GM19238 (cell line): ENCODE results near the gene EML4.

Experiments used
- DNase-seq: peaks from one replicate; pipeline ENCODE4 v3.0.0; 2011; ENCODE audit warnings: low spot score; ENCODE audit not compliant: insufficient read length

EML4 gene

DNA sequence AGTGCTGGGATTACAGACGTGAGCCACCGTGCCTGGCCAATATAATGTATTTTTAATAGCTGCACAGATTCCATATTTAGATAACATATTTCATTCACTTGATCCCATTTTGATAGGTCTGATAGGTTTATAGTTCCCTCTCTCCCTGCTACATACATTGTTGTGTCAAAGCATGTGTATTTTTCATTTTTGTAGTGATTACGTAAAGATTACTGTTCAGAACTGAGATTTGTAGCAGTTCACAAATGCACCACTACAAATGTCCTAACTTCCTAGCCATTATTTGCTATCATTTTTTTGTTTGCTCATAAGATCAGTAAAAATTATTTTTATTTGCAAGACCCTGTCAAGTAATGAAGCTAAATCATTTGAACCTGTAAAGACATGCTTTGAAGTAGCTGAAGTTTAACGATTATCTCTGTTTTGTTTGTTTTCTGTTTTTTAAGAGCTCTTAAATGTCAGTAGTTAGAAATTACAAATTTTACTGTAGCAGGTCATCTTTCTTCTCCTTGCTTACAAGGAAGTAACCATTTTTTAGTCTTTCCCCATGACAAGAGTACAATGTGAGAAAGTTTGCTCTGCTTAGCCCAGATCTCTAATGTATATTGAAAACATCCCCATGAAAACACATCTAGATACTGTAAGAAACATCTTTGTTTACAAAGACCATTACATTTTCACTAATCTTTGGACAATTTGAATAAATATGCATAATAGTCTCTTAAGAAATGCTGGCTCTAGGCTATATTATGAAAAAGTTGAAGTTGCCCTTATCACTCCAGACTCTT is 54.1 kb downstream of the EML4 start:
- no peak for DNase-seq

GRCh38 chr2:42223855-42224268 is 54.7 kb downstream of the EML4 start:
- DNase-seq, result no peak

GRCh38 chr2:42224422-42225067 is 55.4 kb downstream of the EML4 start:
- DNase-seq, result no peak

DNA sequence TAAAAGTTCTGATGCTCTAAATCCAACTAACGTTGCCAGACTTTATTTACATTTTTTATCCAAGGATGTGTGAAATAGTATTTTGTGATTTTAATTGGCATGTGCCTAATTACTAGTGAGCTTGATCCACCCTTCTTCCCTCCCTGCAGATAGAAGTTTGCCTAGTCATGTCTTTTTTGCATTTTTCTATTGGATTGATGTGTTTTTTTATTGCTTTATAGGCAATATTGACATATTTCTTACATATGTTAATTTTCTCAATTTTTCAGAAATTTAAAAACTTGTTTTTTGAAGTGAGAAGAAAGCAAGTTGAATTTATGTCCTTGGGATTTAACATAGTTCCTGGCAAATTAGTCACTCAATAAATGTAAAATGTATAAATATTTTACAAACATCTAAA is 56.4 kb downstream of the EML4 start:
- no peak for DNase-seq

DNA sequence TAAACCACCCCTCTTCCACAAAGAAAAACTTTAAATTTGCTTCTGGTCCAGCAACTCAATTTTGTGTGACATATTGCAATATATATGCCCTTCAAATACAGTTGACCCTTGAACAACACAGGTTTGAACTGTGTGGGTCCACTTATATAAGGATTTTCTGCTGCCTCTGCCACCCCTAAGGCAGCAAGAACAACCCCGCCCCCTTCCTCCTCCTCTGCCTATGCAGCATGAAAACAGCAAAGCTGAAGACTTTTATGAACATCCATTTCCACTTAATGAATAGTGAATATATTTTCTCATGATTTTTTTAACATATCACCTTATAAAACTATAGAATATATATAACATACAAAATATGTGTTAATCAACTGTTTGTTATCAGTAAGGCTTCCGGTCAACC is 58.3 kb downstream of the EML4 start:
- no peak for DNase-seq

DNA sequence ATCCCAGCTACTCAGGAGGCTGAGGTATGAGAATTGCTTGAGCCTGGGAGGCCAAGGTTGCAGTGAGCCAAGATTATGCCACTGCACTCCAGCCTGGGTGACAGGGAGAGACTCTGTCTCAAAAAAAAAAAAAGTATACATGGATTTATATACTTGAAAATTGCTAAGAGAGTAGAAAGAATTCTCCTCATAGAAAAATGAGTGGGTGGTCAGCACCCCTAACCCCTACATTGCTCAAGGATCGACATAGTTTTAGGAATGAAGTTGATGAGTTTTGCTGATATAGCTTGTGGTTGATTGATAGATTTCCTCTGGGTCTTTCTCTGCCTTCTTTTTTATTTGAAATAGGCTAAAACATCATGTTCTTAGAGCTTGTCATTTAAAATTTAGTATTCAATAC is 58.9 kb downstream of the EML4 start:
- no peak for DNase-seq

GRCh38 chr2:42229949-42230348 is 60.8 kb downstream of the EML4 start:
- DNase-seq, result no peak

- DNase-seq, result no peak
Measured at GRCh38 chr2:42230891-42231290, 61.7 kb downstream of the EML4 start.

DNA sequence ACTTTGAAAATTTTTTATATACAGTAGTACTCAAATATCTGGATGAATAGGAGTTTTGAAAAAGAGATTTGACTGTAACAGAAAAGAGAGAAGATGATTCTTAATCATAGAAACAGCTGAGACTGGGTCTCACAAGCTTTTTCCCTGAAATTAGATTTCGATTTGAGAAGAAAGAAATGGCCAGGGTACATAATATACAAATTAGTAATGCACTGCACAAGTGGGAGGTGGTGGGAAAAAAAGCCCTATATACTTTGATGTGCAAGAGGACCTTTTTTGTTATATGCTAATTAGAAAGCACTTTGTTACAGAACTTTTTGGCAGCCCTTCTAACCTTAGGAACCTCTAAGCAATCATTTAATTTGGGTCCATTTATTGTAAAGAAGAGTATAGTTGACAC is 62.9 kb downstream of the EML4 start:
- DNase-seq, result no peak

DNA sequence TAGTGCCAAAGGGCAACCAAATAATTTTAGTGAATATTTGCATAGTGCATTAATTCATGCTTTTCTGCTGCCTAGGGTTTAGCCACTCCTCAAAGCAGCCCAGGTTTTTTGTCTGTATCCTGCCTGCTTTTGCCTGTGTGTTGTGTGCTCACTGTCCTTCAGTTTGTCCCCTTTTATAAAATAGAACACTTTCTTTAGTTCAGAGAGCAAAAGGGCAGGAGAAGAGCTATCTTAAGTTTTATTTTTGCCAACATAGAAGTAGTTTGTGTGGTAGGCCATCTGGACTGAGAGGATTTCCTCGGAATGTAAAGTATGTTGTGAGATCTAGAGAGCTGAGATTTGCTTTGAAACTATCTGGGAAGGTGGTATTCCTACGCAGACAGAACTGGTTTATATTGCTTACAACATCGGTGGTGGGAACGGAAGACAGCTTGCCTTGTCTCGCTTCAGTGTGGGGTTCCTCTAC is 64.9 kb downstream of the EML4 start:
- DNase-seq, result no peak

DNA sequence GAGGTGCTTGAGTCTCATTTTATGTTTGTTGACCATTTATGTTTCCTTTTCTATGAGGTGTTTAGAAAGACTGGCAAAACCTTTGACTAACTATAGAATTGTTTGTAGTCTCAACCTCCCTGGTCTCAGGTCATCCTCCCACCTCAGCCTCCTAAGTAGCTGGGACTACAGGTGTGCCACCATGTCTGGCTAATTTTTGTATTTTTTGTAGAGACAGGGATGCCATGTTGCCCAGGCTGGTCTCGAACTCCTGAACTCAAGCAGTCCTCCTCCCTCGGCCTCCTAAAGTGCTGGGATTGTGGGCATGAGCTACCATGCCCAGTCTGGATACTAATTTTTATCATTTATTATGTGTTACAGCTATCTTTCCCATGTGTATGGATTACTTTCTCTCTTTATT is 67.8 kb downstream of the EML4 start:
- DNase-seq, result no peak

DNA sequence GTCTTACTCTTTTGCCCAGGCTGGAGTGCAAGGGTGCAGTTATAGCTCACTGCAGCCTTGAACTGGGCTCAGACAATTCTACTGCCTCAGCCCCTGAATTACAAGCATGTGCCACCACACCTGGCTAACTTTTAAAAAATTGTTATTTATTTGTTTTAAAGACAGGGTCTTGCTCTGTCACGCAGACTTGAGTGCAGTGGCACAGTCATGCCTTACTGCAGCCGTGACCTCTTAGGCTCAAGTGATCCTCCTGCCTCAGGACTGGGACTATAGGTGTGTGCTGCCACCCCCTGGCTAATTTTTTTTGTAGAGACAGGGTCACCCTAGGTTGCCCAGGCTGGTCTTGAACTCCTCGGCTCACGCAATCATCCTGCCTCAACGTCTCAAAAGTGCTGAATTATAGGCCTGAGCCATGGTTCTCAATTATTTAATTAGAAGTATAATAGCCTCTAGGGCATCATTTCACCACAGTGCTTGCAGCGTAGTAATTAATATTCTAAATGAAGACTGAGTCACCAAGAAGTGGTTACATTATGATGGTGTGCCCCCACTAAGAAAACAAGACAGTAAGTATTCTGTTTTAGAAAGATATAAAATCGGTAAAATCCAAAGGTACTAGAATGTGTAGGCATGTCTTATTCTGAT is 69.6 kb downstream of the EML4 start:
- no peak for DNase-seq

DNA sequence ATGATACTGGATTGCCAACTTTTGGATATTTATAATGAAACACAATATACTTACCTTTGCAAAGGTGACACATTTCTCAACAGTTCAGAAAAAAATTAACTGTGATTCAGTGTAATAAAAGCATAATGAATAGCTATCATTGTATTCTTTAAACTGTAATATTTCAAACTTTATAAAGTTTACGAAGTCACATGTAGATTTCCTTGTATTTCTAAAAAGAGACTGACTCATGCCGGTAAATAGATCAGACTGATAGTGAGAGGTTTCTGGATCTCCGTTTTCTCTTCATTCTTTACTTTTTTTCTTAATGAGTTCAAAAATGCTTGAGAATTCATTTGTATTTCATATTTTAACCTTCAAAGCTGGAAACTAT is 70.1 kb downstream of the EML4 start:
- DNase-seq, result no peak

GRCh38 chr2:42239811-42240210 is 70.7 kb downstream of the EML4 start:
- DNase-seq, result no peak

GRCh38 chr2:42241517-42241916 is 72.4 kb downstream of the EML4 start:
- DNase-seq, result no peak

- DNase-seq, result no peak
Measured at GRCh38 chr2:42243297-42243696, 74.1 kb downstream of the EML4 start.

DNA sequence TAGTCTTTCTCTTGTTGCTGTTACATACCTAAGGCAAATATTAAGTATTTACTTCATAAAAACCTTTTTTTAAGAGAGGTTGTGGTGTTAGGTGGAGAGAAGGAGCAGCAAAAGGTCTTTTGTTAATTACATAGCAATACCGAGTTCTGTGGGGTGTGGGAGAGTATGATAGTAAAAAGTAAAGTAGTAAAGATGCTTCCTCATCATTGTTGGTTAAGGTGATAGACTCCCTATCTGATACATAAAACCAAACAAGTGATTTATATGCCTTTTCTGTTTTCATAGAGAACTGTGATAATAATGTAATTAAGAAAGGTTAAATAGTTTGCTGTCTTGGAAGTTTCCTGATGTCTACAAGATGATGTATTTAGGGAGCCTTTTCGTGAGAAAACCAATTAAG is 75.4 kb downstream of the EML4 start:
- DNase-seq, result no peak

DNA sequence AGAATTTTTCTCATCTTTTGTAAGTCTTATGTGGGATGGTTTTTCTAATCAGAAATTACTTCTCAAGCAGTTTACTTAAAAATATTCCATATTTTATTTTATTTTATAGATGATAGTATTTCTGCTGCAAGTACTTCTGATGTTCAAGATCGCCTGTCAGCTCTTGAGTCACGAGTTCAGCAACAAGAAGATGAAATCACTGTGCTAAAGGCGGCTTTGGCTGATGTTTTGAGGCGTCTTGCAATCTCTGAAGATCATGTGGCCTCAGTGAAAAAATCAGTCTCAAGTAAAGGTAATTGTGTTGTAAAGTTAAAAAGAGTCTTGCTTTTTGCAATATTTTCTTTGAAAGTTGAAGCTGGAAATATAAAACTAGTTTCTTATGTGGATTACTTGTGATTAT is 76.2 kb downstream of the EML4 start:
- DNase-seq, result no peak

GRCh38 chr2:42246562-42246961 is 77.4 kb downstream of the EML4 start:
- no peak for DNase-seq

GRCh38 chr2:42248846-42249245 is 79.7 kb downstream of the EML4 start:
- no peak for DNase-seq

GRCh38 chr2:42249284-42249683 is 80.1 kb downstream of the EML4 start:
- DNase-seq, result no peak

DNA sequence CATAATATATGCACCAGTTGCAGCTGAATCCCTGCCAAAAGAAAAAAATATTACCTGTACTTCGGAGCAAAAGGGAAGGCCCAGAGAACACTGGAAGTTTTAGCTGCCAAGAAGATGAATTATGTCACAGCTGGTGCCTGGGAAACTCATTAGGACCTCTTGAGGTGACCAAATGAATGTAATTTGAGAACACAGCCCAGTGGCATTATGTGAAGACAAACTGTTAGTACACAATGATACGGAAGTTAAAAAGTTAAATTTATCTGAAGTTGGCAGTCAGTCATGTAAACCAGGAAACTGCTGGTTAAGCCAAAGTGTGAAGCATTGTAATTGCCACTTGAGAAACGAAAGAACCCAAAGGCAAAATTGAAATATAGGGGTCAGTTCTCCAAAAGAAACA is 80.7 kb downstream of the EML4 start:
- no peak for DNase-seq

DNA sequence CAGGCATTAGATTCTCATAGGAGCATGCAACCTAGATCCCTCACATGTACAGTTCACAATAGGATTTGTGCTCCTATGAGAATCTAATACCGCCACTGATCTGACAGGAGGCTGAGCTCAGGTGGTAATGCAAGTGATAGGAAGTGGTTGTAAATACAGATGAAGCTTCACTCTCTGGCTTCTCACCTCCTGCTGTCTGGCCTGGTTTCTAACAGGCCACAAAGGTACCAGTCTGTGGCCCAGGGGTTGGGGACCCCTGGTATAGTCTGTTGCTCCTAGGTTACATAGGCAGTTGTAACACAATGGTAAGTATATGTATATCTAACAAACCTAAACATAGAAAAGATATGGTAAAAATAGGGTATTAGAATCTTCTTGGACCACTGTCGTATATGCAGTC is 81.8 kb downstream of the EML4 start:
- no peak for DNase-seq
